GM18520 (cell line): Measurements from ENCODE around the gene INO80D.
"Not testable (repeated sequence)": the region's sequence is repeated elsewhere in the genome, so short reads cannot be mapped to it uniquely, and the experiment has no call there.

ENCODE experiments used
- ATAC-seq: cut with Tn5 transposase; IDR thresholded peaks from one replicate; pipeline ENCODE4 v1.9.1; 2021; ENCODE audit not compliant: unreplicated experiment

INO80D gene

GRCh38 chr2:205986334-205986733, 99.6 kb downstream of the INO80D start:
- ATAC-seq, result not testable (repeated sequence)

- ATAC-seq, result peak; percentile 96
These were observed 101.6 kb downstream of the INO80D start for GRCh38 chr2:205984381-205984780.

GRCh38 chr2:205982776-205983327, 103.1 kb downstream of the INO80D start:
- no peak for ATAC-seq

- ATAC-seq, result not testable (repeated sequence)
These were observed 107.2 kb downstream of the INO80D start for GRCh38 chr2:205978728-205979127.

DNA sequence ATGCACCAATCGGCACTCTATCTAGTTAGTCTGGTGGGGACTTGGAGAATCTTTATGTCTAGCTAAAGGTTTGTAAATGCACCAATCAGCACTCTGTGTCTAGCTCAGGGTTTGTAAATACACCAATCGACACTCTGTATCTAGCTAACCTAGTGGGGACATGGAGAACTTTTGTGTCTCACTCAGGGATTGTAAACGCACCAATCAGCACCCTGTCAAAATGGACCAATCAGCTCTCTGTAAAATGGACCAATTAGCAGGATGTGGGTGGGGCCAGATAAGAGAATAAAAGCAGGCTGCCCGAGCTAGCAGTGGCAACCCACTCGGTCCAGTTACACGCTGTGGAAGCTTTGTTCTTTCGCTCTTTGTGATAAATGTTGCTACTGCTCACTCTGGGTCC, 108.3 kb downstream of the INO80D start:
- not testable (repeated sequence) for ATAC-seq

DNA sequence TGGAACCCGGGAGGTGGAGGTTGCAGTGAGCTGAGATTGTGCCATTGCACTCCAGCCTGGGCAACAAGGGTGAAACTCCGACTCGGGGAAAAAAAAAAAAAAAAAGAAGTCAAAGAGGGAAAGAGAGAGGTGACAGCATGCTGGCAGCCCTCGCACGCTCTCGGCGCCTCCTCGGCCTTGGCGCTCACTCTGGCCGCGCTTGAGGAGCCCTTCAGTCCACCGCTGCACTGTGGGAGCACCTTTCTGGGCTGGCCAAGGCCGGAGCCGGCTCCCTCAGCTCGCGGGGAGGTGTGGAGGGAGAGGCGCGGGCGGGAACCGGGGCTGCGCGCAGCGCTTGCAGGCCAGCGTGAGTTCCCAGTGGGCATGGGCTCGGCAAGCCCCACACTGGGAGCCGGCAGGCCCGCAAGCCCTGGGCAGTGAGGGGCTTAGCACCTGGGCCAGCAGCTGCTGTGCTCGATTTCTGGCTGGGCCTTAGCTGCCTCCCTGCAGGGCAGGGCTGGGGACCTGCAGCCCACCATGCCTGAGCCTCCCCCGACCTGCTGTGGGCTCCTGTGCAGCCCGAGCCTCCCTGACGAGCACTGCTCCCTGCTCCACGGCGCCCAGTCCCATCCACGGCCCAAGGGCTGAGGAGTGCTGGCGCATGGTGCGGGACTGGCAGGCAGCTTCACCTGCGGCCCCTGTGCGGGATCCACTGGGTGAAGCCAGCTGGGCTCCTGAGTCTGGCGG, 108.9 kb downstream of the INO80D start:
- not testable (repeated sequence) for ATAC-seq

GRCh38 chr2:205976120-205976814, 109.7 kb downstream of the INO80D start:
- ATAC-seq, result no peak

DNA sequence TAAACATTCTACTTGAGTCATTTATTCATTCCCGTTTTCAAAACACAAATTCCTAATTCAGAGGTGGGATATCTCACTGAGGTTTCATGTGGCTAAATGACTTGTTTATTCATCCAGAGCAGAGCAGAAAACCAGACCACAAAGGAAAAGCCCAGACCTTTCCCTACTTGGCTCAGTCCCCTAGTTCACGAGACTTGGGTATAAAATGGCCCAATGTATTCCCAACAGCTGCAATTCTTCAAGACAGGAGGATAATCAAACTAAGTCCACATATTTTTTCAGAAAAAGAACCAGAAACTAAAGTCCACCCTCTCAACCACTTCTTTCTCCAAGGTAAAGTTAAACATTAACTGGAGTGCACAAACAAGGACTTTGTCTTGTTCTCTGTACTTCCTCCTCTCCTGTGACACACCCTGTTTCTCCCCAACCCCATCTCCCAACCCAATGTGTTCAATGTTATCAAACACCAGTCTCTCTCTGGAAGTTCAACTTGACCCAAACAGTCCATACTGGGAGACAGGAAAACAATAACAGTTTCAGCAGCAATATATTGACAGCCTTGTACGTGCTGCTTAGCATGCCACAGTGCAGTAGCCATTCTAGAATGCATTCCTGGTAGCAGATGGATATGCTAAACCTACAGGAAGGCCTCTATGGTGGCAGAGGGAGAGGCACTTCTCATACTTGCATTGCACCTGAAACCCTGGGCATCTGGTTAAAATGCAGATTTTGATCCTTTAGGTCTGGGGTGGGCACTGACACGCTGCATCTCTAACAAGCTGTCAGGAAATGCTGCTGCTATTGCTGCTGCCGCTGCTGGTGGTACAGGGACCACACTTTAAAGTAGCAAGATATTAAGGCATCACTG, 110.7 kb downstream of the INO80D start:
- ATAC-seq, result no peak

GRCh38 chr2:205972113-205972512, 113.9 kb downstream of the INO80D start:
- no peak for ATAC-seq

GRCh38 chr2:205970348-205970747, 115.6 kb downstream of the INO80D start:
- ATAC-seq, result no peak

- no peak for ATAC-seq
These were observed 116.4 kb downstream of the INO80D start for GRCh38 chr2:205969584-205969983.

GRCh38 chr2:205967391-205968075, 118.4 kb downstream of the INO80D start:
- ATAC-seq, result peak; percentile 44

GRCh38 chr2:205965707-205966106, 120.3 kb downstream of the INO80D start:
- no peak for ATAC-seq

GRCh38 chr2:205964111-205964761, 121.7 kb downstream of the INO80D start:
- no peak for ATAC-seq

- ATAC-seq, result no peak
These were observed 126.5 kb downstream of the INO80D start for GRCh38 chr2:205959521-205959920.

DNA sequence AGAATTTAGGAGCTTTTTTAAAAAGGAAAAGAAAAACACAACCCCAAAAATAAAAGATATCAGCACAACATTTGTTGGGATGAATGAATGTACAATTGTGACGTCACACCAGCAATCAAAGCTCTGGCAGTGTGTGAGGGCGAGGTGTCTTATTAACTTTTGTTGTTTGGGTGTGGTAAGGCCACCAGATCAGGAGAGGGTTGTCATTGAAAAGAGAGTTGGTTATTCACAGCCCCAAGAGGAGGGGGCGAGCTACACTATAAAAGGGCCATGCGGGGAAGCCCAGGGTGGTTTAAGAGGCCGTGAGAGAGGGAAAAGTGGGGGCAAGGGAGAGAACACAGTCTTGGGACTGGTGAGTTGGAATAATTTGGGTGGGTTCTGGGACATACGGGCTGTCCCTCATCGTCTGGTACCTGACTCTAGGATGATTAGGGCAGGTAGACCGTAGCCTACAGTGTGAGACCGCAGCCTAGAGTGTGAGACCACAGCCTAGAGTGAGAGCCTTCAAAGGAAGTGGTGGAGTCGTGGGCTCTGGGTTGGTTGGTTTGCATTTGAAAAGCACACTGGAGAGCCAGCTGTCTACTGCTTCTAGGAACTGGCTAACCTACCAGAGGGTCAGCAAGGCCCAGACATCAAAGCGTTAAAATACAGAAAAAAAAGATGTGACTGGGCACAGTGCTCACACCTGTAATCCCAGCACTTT, 128.4 kb downstream of the INO80D start:
- ATAC-seq, result no peak

- no peak for ATAC-seq
These were observed 131.3 kb downstream of the INO80D start for GRCh38 chr2:205954707-205955106.

DNA sequence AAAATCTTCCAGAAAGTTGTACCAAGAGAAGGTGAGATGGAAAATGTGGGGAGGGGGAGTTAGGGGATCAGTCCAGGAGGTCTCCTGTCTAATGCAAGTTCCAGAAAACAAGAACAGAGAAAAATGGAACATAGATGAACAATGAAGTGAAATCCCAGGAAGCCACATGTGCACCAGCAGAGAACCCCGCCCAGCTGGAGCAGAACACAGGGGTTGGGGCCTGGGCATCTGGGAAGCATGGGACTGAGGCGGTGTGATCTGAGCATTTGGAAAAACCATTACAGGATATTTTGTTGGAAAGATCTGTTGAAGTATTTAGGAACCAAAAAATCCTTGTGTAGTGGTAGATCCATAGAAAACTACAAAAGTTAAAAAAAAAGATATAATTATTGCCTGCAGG, 133.7 kb downstream of the INO80D start:
- no peak for ATAC-seq

DNA sequence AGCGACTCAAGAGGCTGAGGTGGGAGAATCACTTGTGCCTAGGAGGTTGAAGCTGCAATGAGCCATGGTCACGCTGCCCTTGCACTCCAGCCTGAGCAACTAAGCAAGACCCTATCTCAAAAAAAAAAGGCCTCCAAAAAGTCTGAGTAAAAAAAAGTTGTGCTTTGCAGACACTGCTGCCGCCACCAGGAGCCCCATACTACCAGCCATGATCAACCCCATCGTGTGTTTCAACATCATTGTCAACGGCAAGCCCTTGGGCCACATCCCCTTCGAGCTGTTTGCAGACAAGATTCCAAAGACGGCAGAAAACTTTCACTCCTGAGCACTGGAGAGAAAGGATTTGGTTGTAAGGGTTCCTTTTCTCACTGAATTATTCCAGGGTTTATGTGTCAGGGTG, 137.1 kb downstream of the INO80D start:
- ATAC-seq, result no peak

GRCh38 chr2:205948496-205948837, 137.5 kb downstream of the INO80D start:
- ATAC-seq, result no peak
